ENCODE results near the gene CHP1. TPM values are rescaled to one million over a fixed set of nuclear protein-coding genes. Genes with fewer than 3 reads are reported as not detected.

CHP1 gene
- total and polyA plus RNA-seq, 9 of the 15 experiments (the other 6 are each of a cell fraction or from before 2014, with no cell fraction given) = 31.7 to 83.4 (median 67.6) TPM

- TF ChIP-seq, protein P1, sequence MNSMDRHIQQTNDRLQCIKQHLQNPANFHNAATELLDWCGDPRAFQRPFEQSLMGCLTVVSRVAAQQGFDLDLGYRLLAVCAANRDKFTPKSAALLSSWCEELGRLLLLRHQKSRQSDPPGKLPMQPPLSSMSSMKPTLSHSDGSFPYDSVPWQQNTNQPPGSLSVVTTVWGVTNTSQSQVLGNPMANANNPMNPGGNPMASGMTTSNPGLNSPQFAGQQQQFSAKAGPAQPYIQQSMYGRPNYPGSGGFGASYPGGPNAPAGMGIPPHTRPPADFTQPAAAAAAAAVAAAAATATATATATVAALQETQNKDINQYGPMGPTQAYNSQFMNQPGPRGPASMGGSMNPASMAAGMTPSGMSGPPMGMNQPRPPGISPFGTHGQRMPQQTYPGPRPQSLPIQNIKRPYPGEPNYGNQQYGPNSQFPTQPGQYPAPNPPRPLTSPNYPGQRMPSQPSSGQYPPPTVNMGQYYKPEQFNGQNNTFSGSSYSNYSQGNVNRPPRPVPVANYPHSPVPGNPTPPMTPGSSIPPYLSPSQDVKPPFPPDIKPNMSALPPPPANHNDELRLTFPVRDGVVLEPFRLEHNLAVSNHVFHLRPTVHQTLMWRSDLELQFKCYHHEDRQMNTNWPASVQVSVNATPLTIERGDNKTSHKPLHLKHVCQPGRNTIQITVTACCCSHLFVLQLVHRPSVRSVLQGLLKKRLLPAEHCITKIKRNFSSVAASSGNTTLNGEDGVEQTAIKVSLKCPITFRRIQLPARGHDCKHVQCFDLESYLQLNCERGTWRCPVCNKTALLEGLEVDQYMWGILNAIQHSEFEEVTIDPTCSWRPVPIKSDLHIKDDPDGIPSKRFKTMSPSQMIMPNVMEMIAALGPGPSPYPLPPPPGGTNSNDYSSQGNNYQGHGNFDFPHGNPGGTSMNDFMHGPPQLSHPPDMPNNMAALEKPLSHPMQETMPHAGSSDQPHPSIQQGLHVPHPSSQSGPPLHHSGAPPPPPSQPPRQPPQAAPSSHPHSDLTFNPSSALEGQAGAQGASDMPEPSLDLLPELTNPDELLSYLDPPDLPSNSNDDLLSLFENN (IDR thresholded peaks at IDR 0.05; ENCODE audit: low read depth in 2 of 2, low read length in 2 of 2) = peak in 1 of 2 experiments; percentile 74; a peak in 2 of 4 replicates
- TF ChIP-seq ZNF589 (CRISPR knock-in tag; IDR thresholded peaks at IDR 0.05; ENCODE audit: low read depth) (peak; percentile 75), RFX7 (CRISPR knock-in tag; IDR thresholded peaks at IDR 0.05) (no peak), ZC3H8 (IDR thresholded peaks at IDR 0.05) (no peak), RBM25 (IDR thresholded peaks at IDR 0.05; ENCODE audit: low read depth, low read length, severe bottlenecking) (no peak), COPS2 (conservative IDR thresholded peaks at IDR 0.05) (no peak), CTBP1 (IDR thresholded peaks at IDR 0.05; ENCODE audit: borderline replicate concordance) (peak; percentile 91), SOX6 (IDR thresholded peaks at IDR 0.05) (peak; percentile 89), TRIM24 (IDR thresholded peaks at IDR 0.05) (peak; percentile 35 to 75; a peak in 3 of 4 replicates), NFRKB (IDR thresholded peaks at IDR 0.05; ENCODE audit: low read depth) (no peak), U2AF1 (optimal IDR thresholded peaks at IDR 0.05; ENCODE audit: low read depth, low read length) (no peak), TCF3 (CRISPR knock-in tag; IDR thresholded peaks at IDR 0.05) (peak; percentile 90), E2F4 (CRISPR knock-in tag; IDR thresholded peaks at IDR 0.05; ENCODE audit: low read depth) (no peak), ELF4 (CRISPR knock-in tag; IDR thresholded peaks at IDR 0.05) (no peak), POLR2G (IDR thresholded peaks at IDR 0.05; ENCODE audit: low read depth, low read length) (no peak), SMARCE1 (IDR thresholded peaks at IDR 0.05) (peak; percentile 96), SAFB (IDR thresholded peaks at IDR 0.05; ENCODE audit: borderline replicate concordance, low read depth, low read length) (no peak), ATF1 (CRISPR knock-in tag; IDR thresholded peaks at IDR 0.05) (no peak), ATF1 (tag; IDR thresholded peaks at IDR 0.05) (peak; percentile 70), PML (IDR thresholded peaks at IDR 0.05; ENCODE audit: low read length) (peak; percentile 86)
- TF ChIP-seq, protein P2, sequence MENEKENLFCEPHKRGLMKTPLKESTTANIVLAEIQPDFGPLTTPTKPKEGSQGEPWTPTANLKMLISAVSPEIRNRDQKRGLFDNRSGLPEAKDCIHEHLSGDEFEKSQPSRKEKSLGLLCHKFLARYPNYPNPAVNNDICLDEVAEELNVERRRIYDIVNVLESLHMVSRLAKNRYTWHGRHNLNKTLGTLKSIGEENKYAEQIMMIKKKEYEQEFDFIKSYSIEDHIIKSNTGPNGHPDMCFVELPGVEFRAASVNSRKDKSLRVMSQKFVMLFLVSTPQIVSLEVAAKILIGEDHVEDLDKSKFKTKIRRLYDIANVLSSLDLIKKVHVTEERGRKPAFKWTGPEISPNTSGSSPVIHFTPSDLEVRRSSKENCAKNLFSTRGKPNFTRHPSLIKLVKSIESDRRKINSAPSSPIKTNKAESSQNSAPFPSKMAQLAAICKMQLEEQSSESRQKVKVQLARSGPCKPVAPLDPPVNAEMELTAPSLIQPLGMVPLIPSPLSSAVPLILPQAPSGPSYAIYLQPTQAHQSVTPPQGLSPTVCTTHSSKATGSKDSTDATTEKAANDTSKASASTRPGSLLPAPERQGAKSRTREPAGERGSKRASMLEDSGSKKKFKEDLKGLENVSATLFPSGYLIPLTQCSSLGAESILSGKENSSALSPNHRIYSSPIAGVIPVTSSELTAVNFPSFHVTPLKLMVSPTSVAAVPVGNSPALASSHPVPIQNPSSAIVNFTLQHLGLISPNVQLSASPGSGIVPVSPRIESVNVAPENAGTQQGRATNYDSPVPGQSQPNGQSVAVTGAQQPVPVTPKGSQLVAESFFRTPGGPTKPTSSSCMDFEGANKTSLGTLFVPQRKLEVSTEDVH (IDR thresholded peaks at IDR 0.05; ENCODE audit: low read depth, partially characterized antibody) = no peak
These were observed 2.3 kb downstream of the CHP1 start (continued) for GRCh38 chr15:41233367-41233771.

Measured in K562 (cell line).